Measurements from ENCODE around the gene TEX29.

Gene TEX29

GRCh38 chr13:111323950-111324651 lies 3.7 kb downstream of the TEX29 start:
- TF ChIP-seq POLR2AphosphoS5 (IDR thresholded peaks at IDR 0.05; ENCODE audit: low read depth, low read length) (no peak), POLR2A (IDR thresholded peaks at IDR 0.05; ENCODE audit: low read depth, low read length) (no peak), TAF1 (IDR thresholded peaks at IDR 0.05; ENCODE audit: borderline replicate concordance, low read depth, low read length) (no peak)
- DNase-seq (ENCODE audit: insufficient read length), result no peak
- FAIRE-seq, result no peak

- FAIRE-seq (no peak), DNase-seq (ENCODE audit: insufficient read length) (no peak)
- TF ChIP-seq POLR2A (IDR thresholded peaks at IDR 0.05; ENCODE audit: low read depth, low read length), result no peak
- TF ChIP-seq POLR2AphosphoS5 (IDR thresholded peaks at IDR 0.05; ENCODE audit: low read depth, low read length), result no peak
- no peak for TF ChIP-seq TAF1 (IDR thresholded peaks at IDR 0.05; ENCODE audit: borderline replicate concordance, low read depth, low read length)
Observed at GRCh38 chr13:111324736-111325135, 4.3 kb downstream of the TEX29 start.

- no peak for DNase-seq (ENCODE audit: insufficient read length)
- FAIRE-seq, result no peak
- no peak for TF ChIP-seq POLR2AphosphoS5 (IDR thresholded peaks at IDR 0.05; ENCODE audit: low read depth, low read length)
- TF ChIP-seq POLR2A (IDR thresholded peaks at IDR 0.05; ENCODE audit: low read depth, low read length), result no peak
- TF ChIP-seq TAF1 (IDR thresholded peaks at IDR 0.05; ENCODE audit: borderline replicate concordance, low read depth, low read length), result no peak
Observed at GRCh38 chr13:111325146-111325890, 4.9 kb downstream of the TEX29 start.

- FAIRE-seq, result no peak
- TF ChIP-seq POLR2AphosphoS5 (IDR thresholded peaks at IDR 0.05; ENCODE audit: low read depth, low read length) (no peak), TAF1 (IDR thresholded peaks at IDR 0.05; ENCODE audit: borderline replicate concordance, low read depth, low read length) (no peak), POLR2A (IDR thresholded peaks at IDR 0.05; ENCODE audit: low read depth, low read length) (no peak)
- DNase-seq (ENCODE audit: insufficient read length), result no peak
Observed at GRCh38 chr13:111325941-111326620, 5.6 kb downstream of the TEX29 start.

GRCh38 chr13:111326621-111326965 lies 6.2 kb downstream of the TEX29 start:
- no peak for TF ChIP-seq TAF1 (IDR thresholded peaks at IDR 0.05; ENCODE audit: borderline replicate concordance, low read depth, low read length)
- no peak for TF ChIP-seq POLR2A (IDR thresholded peaks at IDR 0.05; ENCODE audit: low read depth, low read length)
- TF ChIP-seq POLR2AphosphoS5 (IDR thresholded peaks at IDR 0.05; ENCODE audit: low read depth, low read length), result no peak
- FAIRE-seq (no peak), DNase-seq (ENCODE audit: insufficient read length) (no peak)

GRCh38 chr13:111326981-111327642 lies 6.7 kb downstream of the TEX29 start:
- TF ChIP-seq TAF1 (IDR thresholded peaks at IDR 0.05; ENCODE audit: borderline replicate concordance, low read depth, low read length), result no peak
- no peak for TF ChIP-seq POLR2AphosphoS5 (IDR thresholded peaks at IDR 0.05; ENCODE audit: low read depth, low read length)
- TF ChIP-seq POLR2A (IDR thresholded peaks at IDR 0.05; ENCODE audit: low read depth, low read length), result no peak
- DNase-seq (ENCODE audit: insufficient read length), result no peak
- FAIRE-seq, result no peak

- FAIRE-seq (no peak), DNase-seq (ENCODE audit: insufficient read length) (no peak)
- TF ChIP-seq POLR2AphosphoS5 (IDR thresholded peaks at IDR 0.05; ENCODE audit: low read depth, low read length) (no peak), POLR2A (IDR thresholded peaks at IDR 0.05; ENCODE audit: low read depth, low read length) (no peak), TAF1 (IDR thresholded peaks at IDR 0.05; ENCODE audit: borderline replicate concordance, low read depth, low read length) (no peak)
Observed at GRCh38 chr13:111327730-111328573, 7.5 kb downstream of the TEX29 start.

GRCh38 chr13:111328574-111329410 lies 8.3 kb downstream of the TEX29 start:
- FAIRE-seq (no peak), DNase-seq (ENCODE audit: insufficient read length) (no peak)
- TF ChIP-seq POLR2AphosphoS5 (IDR thresholded peaks at IDR 0.05; ENCODE audit: low read depth, low read length), result no peak
- TF ChIP-seq POLR2A (IDR thresholded peaks at IDR 0.05; ENCODE audit: low read depth, low read length), result no peak
- TF ChIP-seq TAF1 (IDR thresholded peaks at IDR 0.05; ENCODE audit: borderline replicate concordance, low read depth, low read length), result no peak

- DNase-seq (ENCODE audit: insufficient read length) (no peak), FAIRE-seq (no peak)
- TF ChIP-seq POLR2AphosphoS5 (IDR thresholded peaks at IDR 0.05; ENCODE audit: low read depth, low read length), result no peak
- no peak for TF ChIP-seq POLR2A (IDR thresholded peaks at IDR 0.05; ENCODE audit: low read depth, low read length)
- no peak for TF ChIP-seq TAF1 (IDR thresholded peaks at IDR 0.05; ENCODE audit: borderline replicate concordance, low read depth, low read length)
Observed at GRCh38 chr13:111329641-111330040, 9.2 kb downstream of the TEX29 start.

Measured in GM12892 (cell line).